Esophagus squamous epithelium (tissue), 4 donors: ENCODE measurements around the gene MUTYH. TPM values are rescaled to one million over a fixed set of nuclear protein-coding genes. Genes with fewer than 3 reads are reported as not detected.

ENCODE experiments used
- total RNA-seq, 4 donors: library from RNA; depleted of rRNA; stranded (reverse); fragments of >200 nt; gene quantifications; one replicate each; pipeline ENCODE4 v1.1.0, GENCODE V29; 2016

The MUTYH gene
- total RNA-seq, 4 donors from 2014 or later, result 8.4 to 23.5 (median 19.1) TPM

Other genes starting within 250 kb of the MUTYH start
- 1 to 10 TPM in 2 of 4 donors, under 1 TPM in 2; 0.66 to 2.7 (median 1.6) TPM for gene ZSWIM5, start 133.8 kb downstream of the MUTYH start, total RNA-seq
- gene HPDL, start 13.5 kb downstream of the MUTYH start, total RNA-seq, result 1 to 10 TPM; 4.0 to 4.8 (median 4.6) TPM
- 10 to 100 TPM in 1 of 4 donors, 1 to 10 TPM in 3; 6.4 to 11.4 (median 9.1) TPM for gene TOE1, start 270 bp downstream of the MUTYH start, total RNA-seq
- gene TESK2, start 150.7 kb upstream of the MUTYH start, total RNA-seq, result 1 to 10 TPM; 4.2 to 8.4 (median 5.9) TPM
- 1 to 10 TPM in 1 of 4 donors, under 1 TPM in 2, not detected in 1; 0.15 to 1.1 (median 0.76) TPM for gene CCDC163, start 159.6 kb upstream of the MUTYH start, total RNA-seq
- gene MMACHC, start 159.9 kb upstream of the MUTYH start, total RNA-seq, result 1 to 10 TPM; 1.1 to 2.1 (median 1.8) TPM
- gene PRDX1, start 181.4 kb upstream of the MUTYH start, total RNA-seq, result 1,000 to 10,000 TPM in 3 of 4 donors, 100 to 1,000 TPM in 1; 531 to 1,461 (median 1,071) TPM
- gene AKR1A1, start 210.4 kb upstream of the MUTYH start, total RNA-seq, result 100 to 1,000 TPM; 122 to 164 (median 146) TPM
- 10 to 100 TPM; 40.0 to 71.7 (median 63.4) TPM for gene NASP, start 243.6 kb upstream of the MUTYH start, total RNA-seq